Glomerular visceral epithelial cell (primary cell): Measurements from ENCODE around the gene ARID5A.

Experiments used
- DNase-seq: peaks from one replicate; pipeline ENCODE4 v3.0.0-alpha.2; 2016; ENCODE audit errors: extremely low spot score

ARID5A gene

GRCh38 chr2:96601382-96602292, 65.1 kb downstream of the ARID5A start:
- no peak for DNase-seq
